Stimulated activated CD8-positive, alpha-beta memory T cell treated with anti-CD3 and anti-CD28 coated beads, Interleukin-4, amount 100 ng/mL, for 4 hours (primary cell): ENCODE data around the gene DBN1.
A peak's percentile ranks its signal among the peaks of the same experiment; 100 is the strongest.

Source experiments
- DNase-seq, 2 donors: peaks; one replicate each; pipeline ENCODE4 v3.0.0-alpha.2; 2020; ENCODE audit warnings: low read depth in 2 of 2, low spot score in 1 of 2

Gene DBN1

GRCh38 chr5:177473443-177474001, at the start of gene DBN1:
Gene DBN1 (minus strand): TSS chr5:177473634. CDS start chr5:177473521, 113 bp downstream.
- no peak for DNase-seq

GRCh38 chr5:177520916-177521513, 47.6 kb upstream of the DBN1 start:
- DNase-seq: no peak

GRCh38 chr5:177520271-177520670, 46.8 kb upstream of the DBN1 start:
- DNase-seq: no peak

GRCh38 chr5:177519463-177520235, 46.2 kb upstream of the DBN1 start:
- no peak for DNase-seq

GRCh38 chr5:177516601-177517568, 43.5 kb upstream of the DBN1 start, which contains the start of gene DDX41:
Gene DDX41 (minus strand): TSS chr5:177516961. CDS start chr5:177516945, 16 bp downstream.
- peak; percentile 90 to 91 for DNase-seq

- no peak for DNase-seq
These were observed 42.1 kb upstream of the DBN1 start for GRCh38 chr5:177515580-177515979.

GRCh38 chr5:177514541-177514940, 41.1 kb upstream of the DBN1 start:
- DNase-seq: no peak

GRCh38 chr5:177513500-177513899, 40.1 kb upstream of the DBN1 start:
- DNase-seq: no peak

- no peak for DNase-seq
These were observed 39.4 kb upstream of the DBN1 start for GRCh38 chr5:177512736-177513380.

GRCh38 chr5:177511796-177512675, 38.6 kb upstream of the DBN1 start:
- no peak for DNase-seq

- DNase-seq: no peak
These were observed 37.7 kb upstream of the DBN1 start for GRCh38 chr5:177511181-177511580.

- no peak for DNase-seq
These were observed 37.2 kb upstream of the DBN1 start for GRCh38 chr5:177510567-177511053.

GRCh38 chr5:177509991-177510566, 36.6 kb upstream of the DBN1 start:
- DNase-seq: no peak

- no peak for DNase-seq
These were observed 36.0 kb upstream of the DBN1 start, which contains the start of gene DOK3 for GRCh38 chr5:177509381-177509951. Gene DOK3 (minus strand): TSS chr5:177509826. CDS start chr5:177509540, 286 bp downstream.

- no peak for DNase-seq
These were observed 35.4 kb upstream of the DBN1 start for GRCh38 chr5:177508837-177509236.

GRCh38 chr5:177508221-177508611, 34.8 kb upstream of the DBN1 start:
- no peak for DNase-seq

- DNase-seq: no peak
These were observed 34.3 kb upstream of the DBN1 start for GRCh38 chr5:177507596-177508220.

GRCh38 chr5:177507165-177507564, 33.7 kb upstream of the DBN1 start:
- DNase-seq: no peak
